GM10847 (cell line): ENCODE results near the gene GCC1.

Experiments
- POLR2A ChIP-seq: IDR thresholded peaks from 2 replicates; pipeline ENCODE4 v1.6.1; 2011; ENCODE audit not compliant: insufficient read length; ENCODE audit errors: extremely low read depth

GCC1 gene

DNA sequence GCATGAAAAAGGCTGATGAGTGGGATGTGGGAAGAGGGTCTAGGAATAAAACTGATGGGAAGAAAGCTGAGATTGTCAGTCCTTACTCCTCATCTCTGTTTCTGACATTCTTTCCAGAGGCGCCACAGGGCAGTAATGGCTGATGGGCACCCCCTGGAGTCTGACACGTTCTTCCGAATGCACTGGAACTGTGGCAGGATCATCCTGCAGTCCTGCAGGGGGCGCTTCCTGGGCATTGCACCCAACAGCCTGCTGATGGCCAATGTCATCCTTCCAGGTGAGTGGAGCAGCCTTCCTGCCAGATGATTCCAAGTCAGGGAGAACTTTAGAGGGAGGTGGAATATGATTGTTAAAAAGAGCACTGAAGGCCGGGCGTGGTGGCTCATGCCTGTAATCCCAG is 12.9 kb upstream of the GCC1 start:
- no peak for TF ChIP-seq POLR2A

DNA sequence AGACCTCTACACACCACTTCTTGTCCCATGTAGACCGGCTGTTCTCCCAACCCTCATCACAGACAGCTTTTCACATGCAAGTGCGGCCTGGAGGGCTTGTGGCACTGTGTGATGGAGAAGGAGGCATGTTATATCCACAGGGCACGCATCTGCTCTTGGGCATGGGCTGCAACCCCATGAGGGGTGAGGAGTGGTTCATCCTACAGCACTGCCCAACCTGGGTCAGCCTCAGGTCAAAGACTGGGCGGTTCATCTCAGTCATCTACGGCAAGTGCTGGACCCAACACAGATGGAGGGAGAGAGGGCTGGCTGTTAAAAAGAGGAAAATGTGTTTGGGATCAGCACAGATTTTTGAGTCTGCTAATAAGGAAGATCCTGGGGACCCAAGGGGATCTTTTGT is 10.3 kb upstream of the GCC1 start:
- TF ChIP-seq POLR2A: no peak

- no peak for TF ChIP-seq POLR2A
Measured at GRCh38 chr7:127594490-127594889, 9.1 kb upstream of the GCC1 start.

- no peak for TF ChIP-seq POLR2A
Measured at GRCh38 chr7:127592550-127592949, 7.2 kb upstream of the GCC1 start.

- TF ChIP-seq POLR2A: no peak
Measured at GRCh38 chr7:127591591-127591990, 6.2 kb upstream of the GCC1 start.

- TF ChIP-seq POLR2A: no peak
Measured at GRCh38 chr7:127591189-127591588, 5.8 kb upstream of the GCC1 start.

DNA sequence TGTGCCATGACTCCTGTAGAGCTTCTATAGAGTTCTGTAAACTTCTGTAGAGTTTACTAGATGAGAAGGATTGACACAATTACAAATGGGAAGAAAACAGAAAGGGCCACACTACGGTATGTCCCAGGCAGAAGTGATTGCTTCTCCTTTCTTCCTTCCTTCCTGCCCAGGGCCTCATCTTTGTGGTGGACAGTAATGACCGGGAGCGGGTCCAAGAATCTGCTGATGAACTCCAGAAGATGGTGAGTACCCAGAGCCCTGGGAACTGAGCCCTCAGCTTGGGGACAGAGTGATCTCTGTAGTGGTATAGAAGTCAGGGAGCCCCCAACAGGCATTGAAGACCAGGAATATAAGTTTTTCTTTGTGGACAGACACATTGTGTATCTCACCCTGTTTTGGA is 4.5 kb upstream of the GCC1 start:
- TF ChIP-seq POLR2A: no peak

DNA sequence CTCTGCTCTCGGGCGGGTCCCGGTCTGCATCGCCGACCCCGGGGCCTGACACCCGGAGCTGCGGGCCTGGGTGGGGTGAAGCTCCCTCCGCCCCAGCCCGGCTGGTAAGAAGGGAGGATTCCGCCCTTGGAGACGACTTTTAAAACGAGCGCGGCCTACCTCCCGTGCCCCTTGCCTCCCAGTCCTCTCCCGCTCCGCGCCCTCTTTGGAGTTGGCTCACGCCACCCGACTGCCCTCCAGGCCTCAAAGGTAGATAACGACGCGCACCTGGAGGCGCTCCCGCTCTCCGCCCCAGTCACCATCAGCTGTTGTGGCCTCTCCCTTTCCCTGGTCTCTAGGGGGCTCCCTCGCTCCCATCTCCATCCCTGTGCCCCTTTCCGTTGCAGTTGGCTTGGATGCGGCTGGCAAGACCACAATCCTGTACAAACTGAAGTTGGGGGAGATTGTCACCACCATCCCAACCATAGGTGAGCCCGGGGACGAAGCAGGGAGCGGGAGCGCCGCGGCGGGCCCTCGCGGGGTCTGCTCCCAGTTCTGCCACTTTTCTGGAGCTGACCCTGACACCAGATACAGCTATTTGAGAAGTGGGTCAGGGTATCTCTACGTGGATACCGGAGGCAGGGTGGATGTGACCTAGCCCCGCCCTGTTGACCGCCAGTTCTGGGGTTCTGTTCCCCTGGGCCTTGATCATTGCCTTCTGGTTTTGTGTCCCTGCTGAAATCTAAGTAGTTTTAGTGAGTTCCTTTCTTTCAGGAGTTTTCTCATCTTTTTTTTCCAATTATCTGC is 3.5 kb upstream of the GCC1 start:
- TF ChIP-seq POLR2A: no peak

- peak; percentile 36 for TF ChIP-seq POLR2A
Measured at GRCh38 chr7:127588019-127588696, 2.8 kb upstream of the GCC1 start, which contains the start of gene ARF5. Gene ARF5, plus strand, starts transcription at chr7:127588411. Its CDS starts 88 bp downstream, at chr7:127588499.

DNA sequence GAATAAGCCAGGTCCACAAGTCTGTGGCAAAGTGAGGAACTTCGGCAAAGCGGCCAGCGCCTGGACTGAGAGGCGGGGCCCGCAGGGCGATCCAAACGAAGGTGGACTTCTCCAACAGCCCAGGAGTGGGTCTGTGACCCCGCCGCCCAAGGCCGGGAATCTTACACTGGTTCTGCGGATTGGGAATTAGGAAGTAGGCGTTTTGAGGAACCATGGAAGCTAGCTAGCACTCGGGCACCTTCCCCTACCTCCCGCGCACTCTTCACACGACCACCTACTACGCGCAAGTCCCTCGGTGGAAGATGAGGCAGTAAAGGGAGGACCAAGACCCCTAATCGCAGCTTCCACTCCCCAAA is 2.2 kb upstream of the GCC1 start:
- no peak for TF ChIP-seq POLR2A

- no peak for TF ChIP-seq POLR2A
Measured at GRCh38 chr7:127586346-127586745, 950 bp upstream of the GCC1 start.

GRCh38 chr7:127584648-127585043 is 750 bp downstream of the GCC1 start:
- no peak for TF ChIP-seq POLR2A

DNA sequence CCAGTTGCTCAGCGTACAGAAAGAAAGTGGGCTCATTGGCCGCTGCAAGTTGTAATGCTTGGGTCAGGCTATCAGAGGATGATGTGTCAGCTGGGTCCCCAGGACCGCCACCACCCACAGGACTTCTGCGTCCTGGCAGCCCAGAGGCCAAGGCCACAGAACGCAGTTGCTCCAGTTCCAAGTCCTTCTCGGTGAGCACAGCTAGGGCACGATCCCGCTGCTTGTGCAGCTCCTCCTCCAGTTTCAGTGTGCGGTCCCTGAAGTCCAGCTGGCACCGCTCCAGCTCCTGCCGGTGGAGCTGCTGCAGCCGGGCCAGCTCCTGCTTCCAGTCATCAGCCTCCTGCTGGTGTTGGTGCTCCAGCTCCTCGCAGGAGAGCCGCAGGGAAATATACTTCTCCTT is 3.0 kb downstream of the GCC1 start:
- TF ChIP-seq POLR2A: no peak

DNA sequence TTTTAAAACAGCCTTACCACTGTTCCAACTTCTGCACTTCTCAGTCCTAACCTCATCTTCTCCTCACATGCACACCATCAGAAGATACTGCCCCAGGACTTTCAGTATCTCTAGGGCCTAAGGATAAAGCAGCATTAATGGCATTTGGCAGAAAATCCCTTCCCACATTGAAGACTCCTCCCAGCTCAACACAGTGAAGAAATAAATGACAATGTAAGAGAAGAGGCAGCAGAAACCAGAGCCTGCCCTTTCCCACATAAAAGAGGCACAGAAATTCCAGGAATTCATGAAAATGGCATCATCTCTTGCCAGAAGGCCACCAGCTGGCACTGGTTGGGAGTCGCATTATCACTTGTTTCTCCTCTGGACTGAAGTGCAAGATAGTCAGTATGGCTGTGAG is 3.7 kb downstream of the GCC1 start:
- TF ChIP-seq POLR2A: no peak

GRCh38 chr7:127580612-127581011 is 4.8 kb downstream of the GCC1 start:
- TF ChIP-seq POLR2A: no peak

- no peak for TF ChIP-seq POLR2A
Measured at GRCh38 chr7:127578711-127579275, 6.6 kb downstream of the GCC1 start.
